ENCODE data around the gene SLC39A11.

Gene SLC39A11

GRCh38 chr17:72843591-72843990 lies 248.9 kb downstream of the SLC39A11 start:
- Histone ChIP-seq H3K27ac (no peak overlapping the region), H3K9me3 (ENCODE audit: severe bottlenecking) (peaks cover 10% of the 10 kb centered on the region), H3K4me3 (ENCODE audit: low read depth, low read length) (no peak overlapping the region), H3K27me3 (ENCODE audit: insufficient read depth, low read depth, severe bottlenecking) (no peaks in the 10 kb centered on the region), H3K36me3 (peaks cover 49% of the 10 kb centered on the region)
- no peak for DNase-seq
- TF ChIP-seq CTCF (IDR thresholded peaks at IDR 0.05; ENCODE audit: low read depth, low read length) = no peak

GRCh38 chr17:72840019-72840418 lies 252.5 kb downstream of the SLC39A11 start:
- Histone ChIP-seq H3K27me3 (ENCODE audit: insufficient read depth, low read depth, severe bottlenecking) (no peaks in the 10 kb centered on the region), H3K9me3 (ENCODE audit: severe bottlenecking) (peaks cover 10% of the 10 kb centered on the region), H3K36me3 (peaks cover 39% of the 10 kb centered on the region), H3K4me3 (ENCODE audit: low read depth, low read length) (no peak overlapping the region), H3K27ac (no peak overlapping the region)
- TF ChIP-seq CTCF (IDR thresholded peaks at IDR 0.05; ENCODE audit: low read depth, low read length) = no peak
- DNase-seq = no peak

GRCh38 chr17:72839131-72839725 lies 253.3 kb downstream of the SLC39A11 start:
- peaks cover 42% of the 10 kb centered on the region for H3K36me3 ChIP-seq
- TF ChIP-seq CTCF (IDR thresholded peaks at IDR 0.05; ENCODE audit: low read depth, low read length) = no peak
- no peak overlapping the region for H3K27ac ChIP-seq
- H3K27me3 ChIP-seq (ENCODE audit: insufficient read depth, low read depth, severe bottlenecking) = no peaks in the 10 kb centered on the region
- H3K9me3 ChIP-seq (ENCODE audit: severe bottlenecking) = peaks cover 10% of the 10 kb centered on the region
- no peak overlapping the region for H3K4me3 ChIP-seq (ENCODE audit: low read depth, low read length)
- no peak for DNase-seq

GRCh38 chr17:72838581-72838980 lies 253.9 kb downstream of the SLC39A11 start:
- Histone ChIP-seq H3K27me3 (ENCODE audit: insufficient read depth, low read depth, severe bottlenecking) (no peaks in the 10 kb centered on the region), H3K36me3 (peaks cover 38% of the 10 kb centered on the region), H3K4me3 (ENCODE audit: low read depth, low read length) (no peak overlapping the region), H3K27ac (no peak overlapping the region), H3K9me3 (ENCODE audit: severe bottlenecking) (peaks cover 10% of the 10 kb centered on the region)
- DNase-seq = no peak
- no peak for TF ChIP-seq CTCF (IDR thresholded peaks at IDR 0.05; ENCODE audit: low read depth, low read length)

- H3K9me3 ChIP-seq (ENCODE audit: severe bottlenecking) = peaks cover 10% of the 10 kb centered on the region
- no peak for TF ChIP-seq CTCF (IDR thresholded peaks at IDR 0.05; ENCODE audit: low read depth, low read length)
- no peaks in the 10 kb centered on the region for H3K27me3 ChIP-seq (ENCODE audit: insufficient read depth, low read depth, severe bottlenecking)
- no peak overlapping the region for H3K4me3 ChIP-seq (ENCODE audit: low read depth, low read length)
- peaks cover 38% of the 10 kb centered on the region for H3K36me3 ChIP-seq
- no peak for DNase-seq
- no peak overlapping the region for H3K27ac ChIP-seq
Measured at GRCh38 chr17:72838068-72838467, 254.4 kb downstream of the SLC39A11 start.

- peaks cover 38% of the 10 kb centered on the region for H3K36me3 ChIP-seq
- TF ChIP-seq CTCF (IDR thresholded peaks at IDR 0.05; ENCODE audit: low read depth, low read length) = no peak
- H3K27ac ChIP-seq = no peak overlapping the region
- H3K9me3 ChIP-seq (ENCODE audit: severe bottlenecking) = peaks cover 10% of the 10 kb centered on the region
- no peak for DNase-seq
- H3K4me3 ChIP-seq (ENCODE audit: low read depth, low read length) = no peak overlapping the region
- H3K27me3 ChIP-seq (ENCODE audit: insufficient read depth, low read depth, severe bottlenecking) = no peaks in the 10 kb centered on the region
Measured at GRCh38 chr17:72837335-72837734, 255.2 kb downstream of the SLC39A11 start.

All from WERI-Rb-1 (cell line).